HuH-7.5 (cell line): ENCODE data around the gene FEV.
A peak's percentile ranks its signal among the peaks of the same experiment; 100 is the strongest.

ENCODE experiments used
- DNase-seq: peaks from one replicate; pipeline ENCODE4 v3.0.0; 2011; ENCODE audit warnings: low spot score

FEV gene

DNA sequence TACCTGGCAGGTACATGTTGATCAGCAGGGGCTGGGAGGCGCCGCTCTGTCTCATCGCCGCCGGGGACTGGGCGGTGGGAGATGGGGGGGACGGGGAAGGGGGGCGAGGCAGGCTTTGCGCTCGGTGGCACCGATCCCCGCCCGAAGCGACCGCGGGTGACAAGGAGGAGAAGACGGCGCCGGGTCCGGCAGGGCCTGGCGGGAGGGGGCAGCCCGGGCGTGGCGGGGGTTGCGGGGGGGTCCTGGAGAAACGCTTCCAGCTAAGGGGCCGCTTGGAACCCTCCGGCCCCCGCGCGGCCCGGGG, at the start of gene FEV:
FEV (minus strand) TSS at position 164 of the 304 bp plus-strand sequence; CDS start at position 55, 109 bp downstream.
- DNase-seq: no peak

DNA sequence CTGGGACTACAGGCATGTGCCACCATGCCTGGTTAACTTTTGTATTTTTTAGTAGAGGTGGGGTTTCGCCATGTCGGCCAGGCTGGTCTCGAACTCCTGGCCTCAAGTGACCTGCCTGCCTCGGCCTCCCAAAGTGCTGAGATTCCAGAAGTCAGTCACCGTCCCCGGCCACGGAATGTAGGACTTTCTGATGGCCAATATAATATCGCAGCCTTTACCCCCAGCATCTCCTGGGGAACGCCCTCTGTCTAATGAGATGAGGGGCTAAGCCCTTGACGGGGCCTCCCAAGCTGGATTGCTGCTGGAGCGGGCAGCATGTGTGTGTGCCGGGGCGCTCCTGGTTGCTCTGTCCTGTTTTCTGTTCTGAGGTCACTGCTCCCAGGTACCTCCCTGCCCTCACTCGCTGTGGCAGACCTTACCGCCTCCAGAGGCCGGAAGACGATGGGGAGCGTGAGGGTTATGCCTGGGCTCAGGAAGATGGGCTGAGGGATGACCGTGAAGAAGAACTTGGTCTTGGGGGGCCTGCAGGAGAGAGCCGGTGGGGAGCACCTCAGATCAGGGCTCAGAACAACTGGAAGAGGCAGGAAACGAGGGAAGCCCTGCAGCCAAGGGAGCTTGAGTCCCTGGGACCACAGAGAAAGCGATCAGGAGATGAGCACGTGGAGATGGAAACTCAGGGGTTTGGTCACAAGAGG, 47.2 kb upstream of the FEV start:
- no peak for DNase-seq

GRCh38 chr2:219031005-219031738, 46.2 kb upstream of the FEV start:
- DNase-seq: no peak

DNA sequence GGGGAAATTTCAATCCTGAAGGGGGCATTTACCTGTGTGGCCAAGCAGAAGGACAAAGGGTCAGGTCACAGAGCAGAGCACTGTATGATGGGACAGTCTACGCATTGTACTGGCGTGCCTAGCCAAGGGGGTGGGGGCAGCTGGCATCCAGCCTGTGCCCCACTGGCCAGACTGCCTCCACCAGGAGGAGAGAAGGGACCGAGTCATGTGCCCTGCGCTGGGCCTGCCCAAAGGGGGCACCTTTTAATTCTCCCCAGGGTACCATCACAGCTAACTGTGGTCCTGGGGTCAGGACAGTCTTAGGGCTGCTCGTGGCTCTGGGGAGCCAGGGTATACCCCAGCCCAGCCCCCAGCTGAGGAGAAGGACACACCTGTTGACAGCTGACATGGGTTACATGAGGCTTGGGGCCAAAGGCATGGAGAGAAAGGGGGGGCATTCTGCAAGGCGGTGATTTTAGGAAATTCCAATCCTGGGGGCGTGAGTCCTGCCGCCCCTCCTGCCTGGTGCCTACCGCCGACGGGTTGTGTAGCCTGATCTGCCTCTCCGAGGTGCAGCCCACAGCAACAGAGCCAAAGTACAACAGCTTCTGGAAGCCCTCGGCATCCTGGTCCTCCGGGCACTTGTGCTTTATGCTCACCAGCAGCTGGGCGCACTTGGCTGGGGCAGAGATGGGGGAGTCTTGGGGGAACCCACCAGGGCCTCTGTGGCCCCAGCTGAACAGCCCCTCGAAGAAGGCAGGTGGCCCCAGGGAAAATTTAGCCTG, 45.4 kb upstream of the FEV start:
- no peak for DNase-seq

DNA sequence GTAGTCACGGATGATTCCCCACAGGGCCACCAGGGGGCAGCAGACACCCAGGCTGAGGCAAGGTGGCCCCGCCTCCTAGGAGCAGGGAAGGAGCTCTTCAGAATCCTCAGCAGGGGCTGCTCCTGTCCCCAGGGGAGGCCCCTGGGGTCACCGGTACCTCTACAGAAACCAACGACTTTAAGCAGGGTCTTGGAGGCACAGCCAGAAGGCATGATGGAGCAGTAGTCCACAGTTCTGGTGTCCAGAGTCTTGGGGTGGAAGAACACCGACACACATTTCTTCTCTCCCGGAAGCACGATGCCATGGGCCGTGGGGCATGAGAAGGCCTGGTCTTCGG, 44.8 kb upstream of the FEV start:
- DNase-seq: peak; percentile 84

GRCh38 chr2:219028996-219029828, 44.2 kb upstream of the FEV start:
- DNase-seq: no peak

DNA sequence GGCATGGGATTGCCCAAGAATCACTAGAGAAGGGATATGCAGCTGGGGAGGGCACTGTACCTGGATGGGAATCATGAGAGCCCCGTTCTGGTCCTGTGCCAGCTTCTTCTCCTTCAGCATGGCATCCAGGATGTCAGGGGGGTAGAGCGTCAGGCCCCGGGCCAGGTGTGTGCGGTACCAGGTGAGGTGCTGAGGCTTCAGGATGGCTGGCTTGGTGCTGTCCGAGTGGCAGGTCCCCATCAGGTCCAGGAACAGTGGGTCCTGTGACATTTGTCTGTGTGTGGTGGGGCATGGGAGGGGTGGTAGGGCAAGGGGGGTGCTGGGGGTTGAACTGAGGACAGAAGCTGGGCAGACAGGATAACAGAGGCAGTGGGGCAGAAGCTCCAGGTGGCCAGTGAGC, 43.2 kb upstream of the FEV start:
- DNase-seq: no peak

DNA sequence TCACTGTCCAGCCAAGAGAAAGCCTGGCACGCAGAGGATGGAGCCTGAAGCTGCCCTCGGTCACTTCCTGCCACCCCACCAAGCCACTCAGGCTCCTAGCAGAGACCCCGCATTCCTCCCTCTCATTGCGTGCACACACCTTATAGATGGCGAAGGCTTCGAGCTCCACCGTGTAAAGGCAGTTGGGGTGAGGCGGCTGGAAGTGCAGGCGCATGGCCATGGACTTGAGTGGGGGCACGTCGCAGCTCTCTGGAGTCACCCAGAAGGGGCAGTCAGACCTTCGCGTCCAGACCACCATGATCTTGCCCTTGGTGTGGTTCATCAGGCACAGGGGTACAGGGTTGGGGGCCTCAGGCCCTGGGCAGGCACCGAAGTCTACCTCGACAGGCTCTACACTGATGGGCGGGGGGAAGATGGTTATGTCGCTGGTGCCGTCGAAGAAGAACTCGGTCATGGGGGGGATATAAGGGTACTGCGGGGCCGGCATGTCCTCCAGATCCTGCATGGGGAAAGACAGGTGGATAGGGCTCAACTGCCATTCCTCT, 42.6 kb upstream of the FEV start:
- no peak for DNase-seq

DNA sequence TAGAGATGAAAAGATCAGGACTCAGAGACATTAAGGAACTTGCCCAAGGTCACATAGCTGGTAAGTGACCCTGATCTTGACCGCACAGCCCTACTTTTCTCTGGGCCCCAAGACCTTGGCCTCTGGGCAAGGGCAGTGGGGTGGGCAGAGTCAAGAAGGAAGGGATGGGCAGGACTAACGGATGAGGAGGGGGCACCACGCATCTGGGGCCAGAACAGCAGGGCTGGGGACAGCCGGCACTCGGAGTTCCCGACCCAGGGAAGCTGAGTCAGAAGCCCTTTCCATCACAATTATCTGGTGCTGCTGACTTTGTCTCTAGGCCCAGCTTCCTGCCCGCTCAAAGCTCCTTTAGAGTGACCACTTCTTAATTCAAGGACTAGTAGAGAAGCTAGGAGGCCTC, 42.0 kb upstream of the FEV start:
- DNase-seq: no peak

DNA sequence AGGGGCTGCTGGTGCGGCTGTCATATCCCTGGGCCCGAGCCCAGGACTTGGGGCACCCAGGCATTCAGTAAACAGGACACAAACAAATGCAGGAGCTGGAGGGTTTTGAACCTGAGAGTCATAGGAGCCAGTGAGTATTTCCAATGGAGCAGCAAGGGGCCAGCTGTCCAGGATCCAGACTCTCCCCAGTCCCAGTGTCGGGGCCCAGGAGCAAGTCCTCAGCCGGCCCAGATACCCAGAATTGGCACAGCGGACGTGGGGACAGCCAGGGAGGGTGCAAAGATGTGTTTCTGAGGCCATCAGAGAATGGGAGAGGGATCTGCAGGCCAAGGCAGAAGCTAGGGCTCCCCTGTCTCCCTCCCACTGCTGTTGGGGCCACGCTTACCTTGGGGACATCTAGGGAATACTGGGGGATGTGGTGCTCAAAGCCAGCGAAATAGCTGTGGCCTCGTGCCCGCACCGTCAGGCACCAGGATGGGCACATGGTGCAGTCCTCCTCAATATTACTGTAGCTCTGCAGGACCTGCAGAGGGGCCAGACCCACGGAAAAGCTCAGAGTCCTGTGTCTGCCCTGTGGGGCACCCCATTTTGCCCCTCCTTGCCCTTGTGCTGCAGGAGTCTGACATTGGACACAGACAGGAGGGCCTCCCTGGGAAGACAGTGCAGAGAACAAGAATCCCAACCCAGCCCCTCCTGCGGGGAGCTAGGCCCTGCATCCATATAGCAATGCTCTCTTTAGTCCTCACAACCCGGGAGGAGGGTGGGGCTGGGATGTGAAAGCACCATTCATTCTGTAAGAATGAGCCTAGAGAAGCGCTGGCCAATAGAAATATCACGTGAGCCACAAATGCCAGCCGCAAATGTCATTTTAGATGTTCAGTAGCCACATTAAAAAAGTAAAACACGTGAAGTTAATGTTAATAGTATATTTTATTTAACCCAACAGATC, 40.9 kb upstream of the FEV start:
- DNase-seq: no peak

GRCh38 chr2:219024059-219024458, 39.1 kb upstream of the FEV start:
- no peak for DNase-seq

DNA sequence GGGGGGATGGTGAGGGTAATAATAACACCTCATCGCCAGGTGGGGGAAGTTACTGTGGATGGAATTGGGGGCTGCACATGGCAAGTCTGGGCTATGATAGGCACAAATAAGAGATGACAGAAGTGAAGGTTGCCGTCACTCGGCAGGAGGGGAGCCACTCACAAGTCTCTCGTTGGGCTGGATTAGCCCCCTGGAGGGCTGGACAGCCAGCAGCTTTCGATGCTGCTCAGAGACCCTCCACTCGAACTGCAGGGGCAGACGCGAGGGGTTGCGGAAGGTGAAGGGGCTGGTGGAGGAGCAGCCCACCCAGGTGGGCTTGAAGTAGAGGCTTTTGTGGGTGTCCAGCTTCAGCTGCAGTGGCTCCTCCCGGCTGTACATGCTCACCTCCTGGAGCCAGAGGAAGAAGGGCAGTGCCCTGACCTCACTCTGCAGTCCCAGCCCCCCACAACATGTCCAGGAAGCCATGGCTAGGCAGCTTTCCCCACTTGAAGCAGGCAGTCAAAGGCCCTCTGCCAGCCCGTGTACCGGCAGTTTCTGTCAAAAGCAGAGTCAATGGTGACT, 38.1 kb upstream of the FEV start:
- DNase-seq: no peak

DNA sequence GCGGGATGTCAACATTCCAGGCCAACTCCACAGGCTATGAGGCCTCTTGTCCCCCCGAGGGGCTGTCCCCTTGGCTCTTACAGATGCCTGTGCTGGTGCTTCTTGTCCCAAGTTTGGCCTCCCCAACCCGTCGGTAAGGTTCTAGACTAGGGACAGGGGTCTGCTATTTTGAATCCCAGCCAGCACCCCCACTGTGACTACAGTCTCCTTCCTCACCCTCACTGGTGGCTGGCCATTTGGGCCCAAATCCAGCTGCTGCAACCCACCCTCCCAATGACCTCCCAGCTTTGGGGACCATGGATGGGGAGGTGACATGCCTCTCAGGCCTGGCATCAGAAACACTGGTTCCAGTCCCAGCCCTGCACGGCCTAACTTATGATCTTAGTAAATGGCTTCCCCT, 37.6 kb upstream of the FEV start:
- DNase-seq: no peak

DNA sequence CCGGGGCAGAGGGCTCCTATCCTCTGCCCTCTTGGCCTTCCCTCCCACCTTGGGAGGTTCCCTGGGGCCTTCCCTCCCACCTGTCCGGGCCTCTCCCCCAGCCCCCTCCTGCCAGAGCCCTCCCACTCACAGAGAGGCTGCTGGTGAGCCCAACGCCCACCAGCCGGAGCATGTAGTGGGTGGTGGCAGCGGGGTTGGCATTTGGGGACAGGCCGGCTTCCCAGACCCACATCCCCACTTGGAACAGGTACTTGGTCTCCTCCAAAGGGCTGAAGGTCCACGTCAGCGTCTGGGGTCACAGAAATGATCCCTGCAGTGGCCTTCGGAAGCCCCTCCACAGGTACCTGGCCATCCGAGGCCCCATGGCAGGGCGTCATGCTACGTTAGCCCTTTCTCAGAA, 37.1 kb upstream of the FEV start:
- no peak for DNase-seq

- DNase-seq: no peak
These were observed 36.6 kb upstream of the FEV start for GRCh38 chr2:219021591-219021990.

GRCh38 chr2:219020604-219021365, 35.8 kb upstream of the FEV start:
- no peak for DNase-seq

- DNase-seq: no peak
These were observed 34.5 kb upstream of the FEV start for GRCh38 chr2:219019436-219019835.

DNA sequence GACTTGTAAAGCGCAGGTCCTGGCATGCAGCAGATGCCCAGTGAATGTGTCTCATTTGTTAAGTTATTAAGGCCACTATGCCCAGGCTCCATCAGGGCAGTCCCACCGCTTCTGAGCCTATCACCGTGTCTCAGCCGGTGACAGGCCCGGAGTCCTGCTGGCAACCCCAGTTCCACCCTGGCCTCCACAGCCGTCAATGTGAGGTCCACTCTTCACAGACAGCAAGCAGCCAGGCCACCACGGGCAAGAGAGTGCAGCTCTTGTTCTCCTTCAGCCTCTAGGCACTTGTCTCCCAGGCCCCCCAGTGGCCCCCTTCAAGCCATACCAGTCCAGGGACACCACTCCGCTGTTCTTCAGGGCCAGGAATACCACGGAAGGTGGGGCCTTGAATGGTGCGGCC, 33.7 kb upstream of the FEV start:
- DNase-seq: no peak

- DNase-seq: no peak
These were observed 33.3 kb upstream of the FEV start for GRCh38 chr2:219018286-219018685.
